K562 (cell line): ENCODE data around the gene SLC34A3. TPM values are rescaled to one million over a fixed set of nuclear protein-coding genes. Genes with fewer than 3 reads are reported as not detected.
A peak's percentile ranks its signal among the peaks of the same experiment; 100 is the strongest.

Source experiments
- CREB3L1 ChIP-seq: fragments of 450-650 bp; IDR thresholded peaks from 2 replicates; pipeline ENCODE4 v1.6.1; 2014; ENCODE audit warnings: low read depth, mild to moderate bottlenecking, moderate library complexity, borderline replicate concordance
- FOXA3 ChIP-seq, 2 experiments: fragments of 450-650 bp in 1 of 2; sonication (generic) in 1 of 2; formaldehyde crosslinking; IDR thresholded peaks in 1 of 2; conservative IDR thresholded peaks in 1 of 2; 2 replicates each; pipeline versions ENCODE4 v1.4.0 to v1.8.0; 2020 to 2022; ENCODE audit warnings: mild to moderate bottlenecking in 2 of 2, missing genetic modification reagents in 1 of 2
- HCFC1 ChIP-seq: IDR thresholded peaks from 2 replicates; pipeline ENCODE4 v1.6.1; 2012; ENCODE audit warnings: low read depth, low read length, improper control_type of control experiment
- ID3 ChIP-seq, 2 experiments: fragments of 250-450 bp in 1 of 2; fragments of 450-650 bp in 1 of 2; sonication (Bioruptor Pico) in 1 of 2; IDR thresholded peaks; 2 replicates each; pipeline versions ENCODE4 v1.6.1 to v1.8.0; 2016 to 2021; ENCODE audit warnings: mild to moderate bottlenecking in 2 of 2, moderate library complexity in 2 of 2, missing compliant biosample characterization in 1 of 2, missing genetic modification characterization in 1 of 2
- RB1 ChIP-seq: fragments of 450-650 bp; IDR thresholded peaks from 2 replicates; pipeline ENCODE4 v1.6.1; 2017; ENCODE audit warnings: low read depth, mild to moderate bottlenecking
- REST ChIP-seq, 2 experiments: fragments of 450-650 bp; formaldehyde crosslinking in 1 of 2; IDR thresholded peaks; 2 replicates each; pipeline versions ENCODE4 v1.4.0 to v1.6.1; 2014 to 2020; ENCODE audit warnings: mild to moderate bottlenecking in 2 of 2, borderline replicate concordance in 1 of 2, low read depth in 1 of 2
- ZBTB8A ChIP-seq: fragments of 450-650 bp; IDR thresholded peaks from 2 replicates; pipeline ENCODE4 v1.6.1; 2018; ENCODE audit warnings: mild to moderate bottlenecking, moderate library complexity; ENCODE audit not compliant: partially characterized antibody
- ZNF395 ChIP-seq: fragments of 200-800 bp; sonication (Bioruptor generic); IDR thresholded peaks from 2 replicates; pipeline ENCODE4 v1.6.1; 2017; ENCODE audit warnings: missing genetic modification characterization, missing compliant biosample characterization
- ZNF639 ChIP-seq, 2 experiments: fragments of 200-800 bp in 1 of 2; sonication (Bioruptor generic) in 1 of 2; sonication (generic) in 1 of 2; formaldehyde crosslinking in 1 of 2; IDR thresholded peaks in 1 of 2; conservative IDR thresholded peaks in 1 of 2; 2 replicates each; pipeline versions ENCODE4 v1.5.0 to v1.6.1; 2016 to 2020; ENCODE audit warnings: missing compliant biosample characterization in 1 of 2, missing genetic modification characterization in 1 of 2, missing genetic modification reagents in 1 of 2
- polyA plus RNA-seq, 8 experiments: library from polyadenylated mRNA; depleted of rRNA in 4 of 8; stranded (reverse) in 5 of 8; unstranded in 3 of 8; fragments of >200 nt; fragmentation: Nextera tagmentation in 2 of 8; fragmentation: Illumina TruSeq in 1 of 8; extraction: Ambion mirVana in 2 of 8; extraction: Trizol in 1 of 8; gene quantifications; 2 replicates each; pipeline versions ENCODE4 v1.2.1 to v1.2.3, GENCODE V29; 2011 to 2014; ENCODE audit warnings: inconsistent platforms in 1 of 8, missing spikeins in 1 of 8
- total RNA-seq, 7 experiments: library from RNA; depleted of rRNA in 6 of 7; stranded (reverse); fragments of >200 nt in 6 of 7; fragmentation: Illumina TruSeq in 2 of 7; extraction: Trizol in 2 of 7; gene quantifications; 2 replicates each; pipeline versions ENCODE4 v1.2.1 to v1.2.3, GENCODE V29; 2011 to 2021; ENCODE audit warnings: low replicate concordance in 1 of 7

Gene SLC34A3
- total and polyA plus RNA-seq, 9 of the 15 experiments (the other 6 are each of a cell fraction or from before 2014, with no cell fraction given): not detected

- TF ChIP-seq REST (IDR thresholded peaks at IDR 0.05; ENCODE audit: borderline replicate concordance) (no peak), REST (CRISPR knock-in tag; IDR thresholded peaks at IDR 0.05; ENCODE audit: low read depth) (peak; percentile 68; the same call in 1 of the 2 replicates), ID3 (CRISPR knock-in tag; IDR thresholded peaks at IDR 0.05) (no peak), ID3 (tag; IDR thresholded peaks at IDR 0.05) (0 out of 2 replicates have a peak, but pooled peaks have one; percentile 32), ZNF639 (CRISPR knock-in tag; conservative IDR thresholded peaks at IDR 0.05 in 1 of 2, IDR thresholded peaks at IDR 0.05 in 1 of 2) (peak in 1 of 2 experiments; percentile 85; a peak in 2 of 4 replicates), ZBTB8A (no peak), FOXA3 (CRISPR knock-in tag; conservative IDR thresholded peaks at IDR 0.05 in 1 of 2, IDR thresholded peaks at IDR 0.05 in 1 of 2) (peak in 1 of 2 experiments; percentile 50; a peak in 1 of 4 replicates), HCFC1 (peak; percentile 72), ZNF395 (0 out of 2 replicates have a peak, but pooled peaks have one; percentile 4), CREB3L1 (peak; percentile 49; the same call in 1 of the 2 replicates), RB1 (peak; percentile 42; the same call in 1 of the 2 replicates)
Observed at GRCh38 chr9:137223078-137223970, 7.4 kb upstream of the SLC34A3 start (continued).
